Stimulated activated CD8-positive, alpha-beta memory T cell treated with anti-CD3 and anti-CD28 coated beads, Interleukin-4, amount 100 ng/mL, for 48 hours (primary cell): ENCODE measurements around the gene PDZD2.
"Not testable (repeated sequence)": the region's sequence is repeated elsewhere in the genome, so short reads cannot be mapped to it uniquely, and the experiment has no call there.

Source experiments
- DNase-seq: peaks from one replicate; pipeline ENCODE4 v3.0.0-alpha.2; 2020

The PDZD2 gene

DNA sequence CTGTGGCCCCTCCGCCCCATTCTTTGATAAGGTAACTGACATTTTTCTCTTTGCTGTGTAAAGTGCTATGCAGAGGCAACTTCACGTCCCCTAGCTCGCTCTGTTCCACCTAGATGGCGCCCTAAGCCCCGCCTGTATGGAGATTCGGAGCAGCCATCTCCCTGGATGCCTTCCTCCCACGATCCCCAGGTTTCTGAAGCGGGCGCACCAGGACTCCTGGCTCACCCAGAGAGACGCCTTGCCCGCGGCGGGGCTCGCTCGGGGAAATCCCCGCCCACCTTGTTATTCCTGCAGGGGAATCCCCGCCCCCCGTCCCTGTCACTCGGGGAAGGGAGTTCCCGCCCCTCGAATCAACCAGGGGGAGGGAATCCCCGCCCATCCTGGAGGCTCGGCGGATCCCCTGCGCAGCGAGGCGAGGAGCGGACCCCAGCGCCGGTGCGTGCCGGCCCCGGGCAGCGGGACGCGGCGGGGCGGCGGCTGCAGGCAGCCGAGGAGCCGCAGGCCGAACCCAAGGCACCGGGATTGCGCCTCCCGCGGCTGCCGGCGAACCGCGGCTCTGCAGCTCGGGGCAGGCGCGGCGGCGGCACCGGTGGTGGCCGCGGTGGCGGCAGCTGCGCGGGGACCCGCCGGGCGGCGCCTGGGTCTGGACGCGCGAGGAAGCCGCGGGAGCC lies at the start of gene PDZD2:
PDZD2 (plus strand) TSS at position 384 of the 671 bp plus-strand sequence.
- DNase-seq, result peak; percentile 84

DNA sequence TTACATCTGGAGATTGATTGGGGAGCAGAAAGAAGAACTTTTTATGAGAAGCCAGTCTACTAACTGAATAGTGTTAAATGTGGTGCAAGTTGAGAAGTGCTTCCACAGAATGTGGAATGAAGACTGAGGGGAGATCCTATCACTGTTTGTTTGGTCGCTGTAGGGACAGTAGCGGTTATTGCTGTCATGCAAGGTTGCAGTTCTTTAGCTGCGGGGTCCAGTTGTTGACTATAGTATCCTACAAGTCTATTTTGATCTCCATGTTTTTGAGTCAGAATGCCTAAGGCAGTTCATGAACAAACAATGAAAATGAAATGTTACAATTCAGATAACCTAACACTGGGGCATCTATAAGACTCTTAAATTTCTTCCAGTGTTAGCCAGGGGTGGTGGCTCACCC lies 45.3 kb upstream of the PDZD2 start:
- DNase-seq, result no peak

DNA sequence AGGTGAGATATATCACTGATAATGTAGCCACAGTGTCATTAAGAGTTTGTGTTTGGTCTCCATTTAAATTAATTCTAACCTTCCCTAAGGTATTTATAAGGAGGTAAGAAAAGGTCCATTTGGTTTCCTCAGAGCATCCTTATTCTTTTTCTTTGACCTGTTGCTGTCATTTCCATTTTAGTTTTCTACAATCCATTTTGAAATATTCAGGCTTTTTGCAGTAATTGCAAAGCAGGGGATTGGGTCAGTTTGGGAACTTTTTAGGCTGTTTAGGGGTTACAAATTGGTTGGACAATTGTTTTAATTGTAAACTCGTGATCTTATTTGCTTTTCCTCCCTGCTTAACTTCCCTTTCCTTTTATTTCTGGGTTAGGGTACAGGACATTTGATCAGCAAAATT lies 42.6 kb upstream of the PDZD2 start:
- DNase-seq, result no peak

DNA sequence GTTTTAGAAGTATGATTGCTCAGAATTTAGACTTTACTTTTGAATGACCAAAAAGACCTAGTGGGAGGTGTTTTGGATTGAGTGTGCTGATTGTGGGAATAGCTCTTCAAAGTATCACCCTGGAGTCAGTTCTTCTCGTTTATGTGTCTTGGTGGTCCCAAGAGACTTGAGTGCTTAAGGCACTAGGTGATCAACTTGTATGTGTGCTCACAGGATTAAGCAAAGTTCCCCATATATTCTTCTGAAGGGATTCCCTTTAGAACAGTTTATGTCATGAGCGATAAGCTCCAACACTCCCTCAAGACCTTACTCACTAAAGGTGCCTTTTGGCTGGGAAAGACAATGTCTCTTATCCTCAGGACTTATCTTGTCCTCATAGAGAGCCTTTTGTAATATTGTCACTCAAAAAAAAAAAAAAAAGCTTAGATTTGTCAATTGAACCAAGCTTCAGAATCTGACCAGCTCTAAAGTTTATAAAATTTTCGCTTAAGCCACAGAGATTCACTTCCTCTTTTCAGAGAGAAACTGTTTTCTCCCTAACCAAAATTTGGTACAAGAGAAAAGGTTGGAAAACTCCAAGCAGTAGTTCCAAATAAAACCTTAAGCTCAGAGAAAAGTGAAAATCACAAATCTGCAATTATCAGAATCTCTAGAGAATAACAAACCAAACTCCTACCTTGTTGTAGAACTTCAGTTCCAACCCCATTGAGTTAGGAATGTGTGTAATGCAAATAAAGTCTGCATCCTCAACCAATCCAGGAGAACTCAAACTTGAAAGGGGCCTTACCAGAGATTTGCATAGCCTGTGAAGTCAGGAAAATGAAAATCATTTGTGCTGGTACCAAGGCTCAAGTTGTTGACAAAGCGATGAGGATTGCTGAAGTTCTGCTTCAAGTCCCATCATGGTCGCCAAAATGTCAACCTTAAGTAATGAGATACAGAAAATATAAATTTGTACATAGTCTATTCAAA lies 40.0 kb upstream of the PDZD2 start:
- DNase-seq, result no peak

DNA sequence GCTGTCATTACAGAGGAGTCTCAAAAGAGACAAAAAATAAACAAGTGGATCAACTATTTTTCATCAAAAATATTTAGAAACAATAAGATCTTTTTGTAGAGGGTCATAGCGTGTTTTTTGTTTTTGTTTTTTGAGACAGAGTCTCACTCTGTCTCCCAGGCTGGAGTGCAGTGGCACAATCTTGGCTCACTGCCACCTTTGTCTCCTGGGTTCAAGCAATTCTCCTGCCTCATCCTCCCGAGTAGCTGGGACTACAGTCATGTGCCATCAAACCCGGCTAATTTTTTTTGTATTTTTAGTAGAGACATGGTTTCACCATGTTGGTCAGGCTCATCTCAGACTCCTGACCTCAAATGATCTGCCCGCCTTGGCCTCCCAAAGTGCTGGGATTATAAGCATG lies 36.6 kb upstream of the PDZD2 start:
- not testable (repeated sequence) for DNase-seq

DNA sequence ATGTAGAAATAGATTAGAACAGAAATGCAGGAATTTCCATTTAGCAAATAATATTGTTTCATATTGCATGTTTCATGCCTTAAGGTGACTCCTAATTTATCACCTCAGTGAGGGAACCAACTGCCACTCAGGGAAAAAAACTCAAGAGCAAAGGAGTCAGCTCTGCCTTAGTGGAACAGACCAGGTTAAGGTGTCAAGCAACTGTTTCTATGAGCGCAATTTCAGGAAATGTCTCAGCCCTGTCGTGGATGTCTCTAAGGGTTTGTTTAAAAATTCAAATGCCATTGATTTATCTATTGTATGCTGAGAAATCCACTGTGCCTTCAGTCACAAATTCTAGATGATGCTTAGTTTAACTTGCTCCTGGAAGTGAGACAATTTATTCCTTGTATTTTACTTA lies 34.7 kb upstream of the PDZD2 start:
- no peak for DNase-seq

- DNase-seq, result no peak
Measured at GRCh38 chr5:31604644-31605043, 34.3 kb upstream of the PDZD2 start.

DNA sequence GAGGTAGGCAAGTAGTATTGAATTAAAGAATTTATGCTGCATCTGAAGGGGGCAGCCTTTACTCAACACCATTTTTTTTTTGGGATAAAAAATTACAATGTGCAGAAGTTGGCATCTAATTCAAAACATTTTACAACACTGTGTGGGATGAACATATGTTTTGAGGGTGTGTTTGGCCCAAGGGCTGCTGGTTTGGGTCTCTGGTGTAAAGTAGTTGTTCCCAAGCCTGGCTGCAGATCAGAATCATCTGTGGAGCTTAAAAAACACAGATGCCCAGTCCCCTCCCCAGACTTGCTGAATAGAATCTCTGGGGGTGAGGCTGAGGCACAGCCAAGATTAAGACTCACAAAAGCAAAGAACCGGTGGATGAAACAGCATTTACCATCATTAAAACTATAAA lies 33.0 kb upstream of the PDZD2 start:
- DNase-seq, result no peak

DNA sequence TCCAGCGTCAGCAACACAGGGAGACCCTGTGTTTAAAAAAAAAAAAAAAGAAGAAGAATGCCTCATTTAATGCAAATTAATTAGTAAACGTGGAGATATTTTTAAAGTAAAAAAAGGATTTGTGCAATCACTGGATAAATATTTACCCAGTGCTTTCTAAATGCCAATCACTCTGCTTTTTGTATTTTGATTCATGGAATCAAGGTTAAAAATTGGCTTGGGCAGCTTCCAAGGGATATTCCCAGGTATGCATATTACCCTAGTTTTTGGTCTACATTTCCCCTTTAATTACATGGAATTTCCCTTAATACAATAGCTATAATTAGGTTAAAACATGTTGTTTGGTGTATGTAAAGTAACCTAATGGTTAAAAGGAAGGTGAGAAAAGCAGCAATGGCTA lies 31.4 kb upstream of the PDZD2 start:
- DNase-seq, result no peak

- no peak for DNase-seq
Measured at GRCh38 chr5:31611002-31611401, 27.9 kb upstream of the PDZD2 start.

GRCh38 chr5:31613651-31614050 lies 25.3 kb upstream of the PDZD2 start:
- no peak for DNase-seq

DNA sequence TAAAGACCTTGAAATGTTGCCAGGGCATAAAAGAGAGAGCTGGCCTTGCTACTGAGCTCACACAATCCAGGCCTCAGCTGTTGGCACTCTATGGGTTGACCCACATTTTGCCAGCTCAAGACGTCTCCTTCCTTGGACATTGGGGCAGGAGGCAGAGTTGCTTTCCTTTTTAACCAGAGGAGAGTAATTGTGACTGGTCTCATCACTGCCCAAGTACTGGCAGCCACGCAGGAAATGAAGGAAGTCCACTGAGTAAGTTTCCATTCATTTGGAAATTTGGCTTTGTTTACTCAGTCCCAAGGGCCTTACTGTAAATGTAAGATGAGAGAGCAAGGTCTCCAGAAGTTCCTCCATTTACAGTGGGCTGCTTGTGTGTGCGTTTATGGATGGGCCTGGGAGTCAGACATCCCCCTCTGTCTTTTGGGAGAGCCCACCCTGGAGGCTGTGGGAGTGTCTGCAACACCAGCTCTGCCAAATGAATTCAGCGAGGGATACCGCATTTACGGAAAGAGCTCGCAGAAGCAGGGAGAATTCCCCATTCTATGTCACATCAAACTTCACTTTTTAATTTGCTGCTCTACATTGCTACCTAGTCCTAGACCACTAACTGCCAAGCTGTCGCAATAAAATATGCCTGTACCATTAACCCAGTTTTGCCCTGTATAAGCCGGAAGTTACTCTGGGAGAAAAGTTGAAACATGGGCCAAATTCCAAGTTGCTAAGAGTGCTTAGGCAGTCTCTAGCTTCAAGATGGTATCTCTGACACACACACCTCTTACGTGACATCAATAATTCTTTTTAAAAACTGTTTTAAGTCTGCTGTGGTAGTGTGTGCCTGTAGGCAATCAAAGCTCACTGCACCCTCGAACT lies 24.5 kb upstream of the PDZD2 start:
- no peak for DNase-seq

- DNase-seq, result no peak
Measured at GRCh38 chr5:31617867-31618266, 21.1 kb upstream of the PDZD2 start.

DNA sequence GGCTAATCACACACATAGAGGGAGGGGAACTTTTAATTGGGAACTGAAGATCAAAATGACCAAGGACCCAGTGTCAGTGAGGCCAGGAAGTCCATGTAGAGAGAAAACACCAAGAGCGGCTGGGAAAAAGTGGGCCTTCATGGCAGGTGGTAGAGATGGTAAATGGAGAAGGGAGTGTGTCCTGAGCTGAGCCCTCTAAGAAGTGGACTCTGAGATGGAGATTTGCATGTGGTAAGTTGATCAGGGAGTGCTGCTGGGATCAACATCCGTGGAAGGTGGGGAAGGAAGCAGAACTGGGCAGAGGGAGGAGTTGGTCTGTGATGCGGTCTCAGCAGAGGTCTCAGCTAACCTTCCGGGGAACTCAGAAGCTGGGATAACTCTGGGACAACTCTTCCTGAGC lies 18.9 kb upstream of the PDZD2 start:
- DNase-seq, result no peak

DNA sequence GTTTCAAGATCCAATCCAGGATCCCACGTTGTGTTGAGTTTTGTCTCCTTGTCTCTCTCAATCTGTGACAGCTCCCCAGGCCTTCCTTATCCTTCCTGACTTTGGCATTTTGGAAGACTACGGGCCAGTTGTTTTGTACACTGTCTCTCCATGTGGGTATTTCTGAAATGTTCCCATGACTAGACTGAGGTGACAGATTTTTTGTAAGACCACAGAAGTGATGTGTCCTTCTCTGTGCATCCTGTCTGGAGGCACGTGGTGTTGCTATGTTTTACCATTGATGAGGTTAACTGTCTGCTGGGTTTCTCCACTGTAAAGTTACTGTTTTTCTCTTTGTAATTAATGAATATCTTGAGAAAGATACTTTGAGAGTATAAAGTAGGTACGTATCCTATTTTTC lies 15.7 kb upstream of the PDZD2 start:
- no peak for DNase-seq

- no peak for DNase-seq
Measured at GRCh38 chr5:31625394-31625793, 13.5 kb upstream of the PDZD2 start.

- no peak for DNase-seq
Measured at GRCh38 chr5:31626156-31626555, 12.8 kb upstream of the PDZD2 start.

GRCh38 chr5:31626604-31627234 lies 12.2 kb upstream of the PDZD2 start:
- no peak for DNase-seq

DNA sequence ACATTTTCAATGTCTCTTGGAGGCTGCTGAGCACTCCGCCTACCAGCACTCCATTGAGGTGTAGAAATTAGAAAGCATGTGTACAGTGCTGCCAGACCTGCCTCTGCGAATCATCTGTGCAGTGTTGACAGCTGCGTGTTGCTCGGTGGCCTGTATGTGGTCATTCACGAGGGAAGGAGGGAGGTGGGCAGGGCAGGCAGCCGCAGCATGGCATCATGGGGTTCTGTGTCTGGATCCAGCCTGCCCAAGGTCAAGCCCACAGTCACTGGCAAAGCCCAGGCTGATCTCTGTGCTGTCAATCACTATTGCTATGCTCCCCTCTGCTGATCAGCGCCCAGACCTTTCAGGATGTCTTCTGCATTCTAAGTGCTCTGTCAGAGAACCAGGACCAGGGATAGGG lies 8.0 kb upstream of the PDZD2 start:
- no peak for DNase-seq

DNA sequence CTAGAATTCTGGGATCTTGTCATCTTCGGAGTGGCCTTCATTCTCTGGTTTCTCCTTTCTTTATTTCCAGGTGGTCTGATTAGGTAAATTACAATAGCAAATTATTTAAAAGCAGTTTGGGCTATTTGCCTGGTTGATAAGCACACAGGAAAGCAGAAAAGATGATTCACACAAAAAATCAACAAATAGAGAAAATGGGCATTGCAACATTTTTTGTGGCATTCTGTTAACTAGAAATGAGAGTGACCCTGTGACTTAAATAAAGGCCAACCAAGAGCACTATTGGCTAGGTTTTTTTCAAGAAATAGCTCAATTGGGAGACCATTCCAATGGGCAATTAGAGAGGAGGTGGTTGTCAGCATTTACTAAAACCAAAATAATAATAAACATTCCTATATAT lies 6.5 kb upstream of the PDZD2 start:
- DNase-seq, result no peak

DNA sequence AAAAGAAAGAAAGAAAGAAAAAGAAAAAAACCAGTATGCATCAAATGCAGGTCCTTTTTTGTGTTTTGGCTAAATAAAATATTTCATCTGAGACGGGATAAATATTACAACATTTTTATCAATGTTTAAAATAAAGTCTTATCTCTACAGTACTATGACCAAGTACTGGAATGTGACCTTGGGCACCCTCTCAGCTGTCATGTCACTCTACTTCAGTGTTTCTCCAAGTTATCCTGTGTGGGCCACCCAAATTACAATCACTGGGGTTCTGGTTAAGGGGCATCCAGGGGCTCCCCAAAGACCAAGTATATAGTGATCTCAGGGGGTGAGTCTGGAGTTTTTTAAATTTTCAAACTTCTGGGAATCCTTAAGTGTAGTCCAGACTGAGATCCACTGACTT lies 3.5 kb upstream of the PDZD2 start:
- DNase-seq, result no peak

GRCh38 chr5:31637851-31638250 lies 1.1 kb upstream of the PDZD2 start:
- no peak for DNase-seq

GRCh38 chr5:31638345-31638744 lies 586 bp upstream of the PDZD2 start:
- no peak for DNase-seq
